Parathyroid adenoma (tissue), 2 donors: ENCODE data around the gene ADGRG3.
A peak's percentile ranks its signal among the peaks of the same experiment; 100 is the strongest.

Experiments
- H2AFZ ChIP-seq: fragments of 300-600 bp; sonication (generic); one replicate; pipeline ENCODE4 v1.7.0; 2017; ENCODE audit warnings: antibody characterized with exemption, mild to moderate bottlenecking
- H3K27ac ChIP-seq: fragments of 300-600 bp; sonication (generic); one replicate; pipeline ENCODE4 v1.7.0; 2017
- H3K27me3 ChIP-seq: fragments of 300-600 bp; sonication (generic); one replicate; pipeline ENCODE4 v1.7.0; 2017; ENCODE audit warnings: low read length; ENCODE audit not compliant: control insufficient read depth, insufficient read depth
- H3K36me3 ChIP-seq: fragments of 300-600 bp; sonication (generic); one replicate; pipeline ENCODE4 v1.7.0; 2017; ENCODE audit warnings: low read length; ENCODE audit not compliant: control insufficient read depth, insufficient read depth
- H3K4me1 ChIP-seq: fragments of 300-600 bp; sonication (generic); one replicate; pipeline ENCODE4 v1.7.0; 2017; ENCODE audit warnings: control low read depth
- H3K4me2 ChIP-seq: fragments of 300-600 bp; sonication (generic); one replicate; pipeline ENCODE4 v1.7.0; 2017; ENCODE audit warnings: low read length
- H3K4me3 ChIP-seq: fragments of 300-600 bp; sonication (generic); one replicate; pipeline ENCODE4 v1.7.0; 2017; ENCODE audit warnings: low read depth, low read length
- H3K79me2 ChIP-seq: fragments of 300-600 bp; sonication (generic); one replicate; pipeline ENCODE4 v1.7.0; 2017; ENCODE audit warnings: control low read depth
- H3K9ac ChIP-seq: fragments of 300-600 bp; sonication (generic); one replicate; pipeline ENCODE4 v1.7.0; 2017; ENCODE audit warnings: mild to moderate bottlenecking
- H3K9me3 ChIP-seq: fragments of 300-600 bp; sonication (generic); one replicate; pipeline ENCODE4 v1.7.0; 2017; ENCODE audit warnings: low read length; ENCODE audit not compliant: control insufficient read depth
- CTCF ChIP-seq: fragments of 300-600 bp; sonication (generic); IDR thresholded peaks from one replicate; pipeline ENCODE4 v1.7.0; 2017; ENCODE audit warnings: antibody characterized with exemption, mild to moderate bottlenecking
- donor health status: primary hyperparathyroidism.

Gene ADGRG3

GRCh38 chr16:57639172-57639887, 28.8 kb upstream of the ADGRG3 start:
- Histone ChIP-seq H3K36me3 (no peaks in the 10 kb centered on the region), H3K27ac (peak overlapping the region; percentile 19), H3K4me3 (no peak overlapping the region), H3K4me1 (peaks cover 12% of the 10 kb centered on the region), H3K9me3 (no peaks in the 10 kb centered on the region), H2AFZ (no peak overlapping the region), H3K79me2 (peaks cover 21% of the 10 kb centered on the region), H3K27me3 (no peaks in the 10 kb centered on the region), H3K4me2 (no peak overlapping the region), H3K9ac (no peak overlapping the region)
- no peak for TF ChIP-seq CTCF

- no peak overlapping the region for H3K27ac ChIP-seq
- peaks cover 18% of the 10 kb centered on the region for H3K79me2 ChIP-seq
- H2AFZ ChIP-seq = no peak overlapping the region
- H3K9ac ChIP-seq = no peak overlapping the region
- H3K36me3 ChIP-seq = no peaks in the 10 kb centered on the region
- TF ChIP-seq CTCF = no peak
- no peaks in the 10 kb centered on the region for H3K27me3 ChIP-seq
- peaks cover 5% of the 10 kb centered on the region for H3K4me1 ChIP-seq
- H3K4me2 ChIP-seq = no peak overlapping the region
- H3K4me3 ChIP-seq = no peak overlapping the region
- H3K9me3 ChIP-seq = no peaks in the 10 kb centered on the region
Observed at GRCh38 chr16:57640185-57640584, 27.9 kb upstream of the ADGRG3 start.

GRCh38 chr16:57640612-57641011, 27.5 kb upstream of the ADGRG3 start:
- H3K9me3 ChIP-seq = no peaks in the 10 kb centered on the region
- TF ChIP-seq CTCF = no peak
- no peak overlapping the region for H3K4me3 ChIP-seq
- H3K9ac ChIP-seq = no peak overlapping the region
- no peaks in the 10 kb centered on the region for H3K27me3 ChIP-seq
- no peak overlapping the region for H2AFZ ChIP-seq
- H3K4me2 ChIP-seq = no peak overlapping the region
- peaks cover 14% of the 10 kb centered on the region for H3K79me2 ChIP-seq
- H3K36me3 ChIP-seq = no peaks in the 10 kb centered on the region
- H3K4me1 ChIP-seq = peaks cover under 1% of the 10 kb centered on the region
- no peak overlapping the region for H3K27ac ChIP-seq

- Histone ChIP-seq H3K4me1 (no peaks in the 10 kb centered on the region), H3K4me3 (no peak overlapping the region), H3K27ac (no peak overlapping the region), H3K9ac (no peak overlapping the region), H3K4me2 (no peak overlapping the region), H3K9me3 (no peaks in the 10 kb centered on the region), H3K79me2 (peaks cover 8% of the 10 kb centered on the region), H3K36me3 (no peaks in the 10 kb centered on the region), H3K27me3 (no peaks in the 10 kb centered on the region), H2AFZ (no peak overlapping the region)
- no peak for TF ChIP-seq CTCF
Observed at GRCh38 chr16:57642160-57643135, 25.7 kb upstream of the ADGRG3 start.
